NOMO-1 (cell line): ENCODE data around the gene STING1.

ENCODE experiments used
- DNase-seq, 2 experiments: peaks; one replicate each; lab custom pipeline; 2025; ENCODE audit not compliant: unreplicated experiment in 2 of 2; lab: John Stamatoyannopoulos, UW

Gene STING1

GRCh38 chr5:139468421-139468931 is 14.1 kb downstream of the STING1 start:
- DNase-seq = peak; percentile 72 to 73

- DNase-seq = no peak
Measured at GRCh38 chr5:139462586-139463276, 19.8 kb downstream of the STING1 start, which contains the start of gene ECSCR. Gene ECSCR (minus strand): TSS chr5:139462743. CDS start chr5:139462670, 73 bp downstream.

DNA sequence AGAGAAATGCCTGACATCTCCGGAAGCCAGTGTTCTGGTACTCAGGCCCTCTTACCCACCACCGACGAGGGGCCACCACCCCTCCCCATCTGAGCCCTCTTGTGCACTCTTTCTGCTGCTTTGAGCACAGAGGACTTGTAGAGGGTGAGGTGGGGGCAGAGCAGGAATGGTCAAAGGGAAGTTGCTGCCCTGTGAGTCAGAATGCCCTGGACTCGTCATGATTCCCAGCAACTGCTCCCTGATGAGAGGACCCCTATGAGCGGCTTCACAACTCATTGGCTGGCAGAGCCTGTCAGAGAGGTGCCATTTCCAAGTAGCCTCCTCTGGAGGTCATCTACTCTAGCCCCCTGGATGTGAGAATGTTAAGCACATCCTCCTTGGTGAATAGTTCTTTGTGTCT is 20.9 kb downstream of the STING1 start:
- DNase-seq = no peak

GRCh38 chr5:139461176-139461575 is 21.4 kb downstream of the STING1 start:
- DNase-seq = no peak

- DNase-seq = no peak
Measured at GRCh38 chr5:139460455-139460854, 22.1 kb downstream of the STING1 start.

GRCh38 chr5:139459451-139459934 is 23.1 kb downstream of the STING1 start:
- no peak for DNase-seq

DNA sequence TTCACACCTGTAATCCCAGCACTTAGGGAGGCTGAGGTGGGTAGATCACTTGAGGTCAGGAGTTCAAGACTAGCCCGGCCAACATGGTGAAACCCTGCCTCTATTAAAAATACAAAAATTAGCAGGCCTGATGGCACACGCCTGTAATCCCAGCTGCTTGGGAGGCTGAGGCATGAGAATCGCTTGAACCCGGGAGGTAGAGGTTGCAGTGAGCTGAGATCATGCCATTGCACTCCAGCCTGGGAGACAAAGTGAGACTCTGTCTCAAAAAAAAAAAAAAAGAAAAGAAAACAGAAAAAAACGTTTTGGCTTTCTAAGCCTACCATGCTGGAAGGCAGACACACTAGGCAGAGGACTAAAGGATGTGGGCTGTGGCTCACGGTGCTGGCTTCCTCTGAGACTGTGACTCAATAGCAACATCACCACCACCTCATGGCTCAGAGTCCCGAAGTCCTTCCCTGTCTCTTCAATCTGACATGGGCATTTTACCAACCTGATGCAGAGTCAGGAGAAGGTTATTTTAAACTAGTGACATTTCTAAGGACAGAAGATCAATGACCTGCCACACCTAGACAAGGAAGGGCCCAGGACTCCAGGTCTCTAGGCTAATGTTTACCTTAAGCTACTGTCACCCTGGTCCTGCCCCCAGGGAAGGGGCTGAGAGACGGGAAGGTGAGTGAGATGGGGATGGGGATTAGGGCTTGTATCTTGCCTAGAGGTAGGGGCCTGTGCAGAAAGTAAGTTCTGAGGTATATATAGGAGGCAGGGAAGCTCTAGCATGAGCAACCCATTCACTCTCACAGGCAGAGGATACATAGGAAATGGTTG is 23.8 kb downstream of the STING1 start:
- DNase-seq = peak; percentile 39 to 64

GRCh38 chr5:139457653-139458306 is 24.8 kb downstream of the STING1 start:
- DNase-seq = no peak

DNA sequence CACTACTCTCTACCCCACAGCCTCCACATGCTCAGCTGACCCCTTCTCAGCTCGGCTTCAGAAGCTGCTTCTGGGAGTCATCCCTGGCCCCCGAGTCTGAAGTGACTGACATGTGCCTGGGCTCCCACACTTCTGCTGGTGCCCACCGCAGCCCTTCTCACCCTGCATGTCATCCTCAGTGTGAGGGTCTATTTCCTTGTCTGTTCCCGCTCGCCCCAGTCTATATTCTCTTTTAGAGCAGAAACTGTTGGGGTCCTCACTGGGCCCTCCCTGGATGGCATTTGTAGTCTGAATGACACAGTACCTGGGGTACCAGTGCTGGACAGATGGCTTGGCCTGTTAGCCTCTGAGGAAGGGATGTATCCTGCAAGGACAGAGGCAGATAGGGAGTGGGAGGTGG is 25.3 kb downstream of the STING1 start:
- no peak for DNase-seq

- DNase-seq = no peak
Measured at GRCh38 chr5:139456776-139457175, 25.8 kb downstream of the STING1 start.

DNA sequence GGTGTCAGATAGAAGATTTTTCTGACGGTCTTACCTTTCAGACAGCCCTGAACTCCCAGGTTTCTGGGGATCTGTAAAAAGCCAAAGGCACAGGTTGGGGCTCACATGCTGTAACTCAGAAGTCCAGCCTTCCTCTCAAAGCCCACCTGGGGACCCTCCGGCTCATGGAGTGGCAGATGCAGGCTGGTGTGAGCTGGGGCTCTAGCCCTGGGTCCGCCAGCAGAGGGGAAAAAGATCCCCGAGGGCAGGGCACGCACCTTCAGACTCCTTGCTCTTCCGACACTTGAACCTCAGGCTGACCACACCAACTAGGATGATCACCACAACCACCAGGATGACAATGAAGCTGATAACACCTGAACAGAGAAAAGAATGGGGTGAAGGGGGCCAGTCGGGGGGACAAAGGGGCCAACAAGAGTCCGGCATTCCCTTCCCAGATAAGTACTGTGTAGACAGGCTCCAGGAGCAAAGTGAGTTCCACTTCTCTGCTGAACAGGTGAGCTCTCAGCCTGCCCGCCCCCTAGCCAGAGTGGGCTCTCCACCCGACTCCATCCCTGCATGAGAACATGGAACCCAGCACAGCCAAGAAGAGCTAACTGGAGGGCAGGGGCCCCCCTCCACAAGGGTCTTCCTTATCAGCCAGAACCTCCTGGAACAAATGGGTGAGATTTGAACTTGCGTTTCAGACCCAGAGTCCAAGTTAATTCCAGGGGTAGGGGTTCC is 27.8 kb downstream of the STING1 start:
- no peak for DNase-seq

DNA sequence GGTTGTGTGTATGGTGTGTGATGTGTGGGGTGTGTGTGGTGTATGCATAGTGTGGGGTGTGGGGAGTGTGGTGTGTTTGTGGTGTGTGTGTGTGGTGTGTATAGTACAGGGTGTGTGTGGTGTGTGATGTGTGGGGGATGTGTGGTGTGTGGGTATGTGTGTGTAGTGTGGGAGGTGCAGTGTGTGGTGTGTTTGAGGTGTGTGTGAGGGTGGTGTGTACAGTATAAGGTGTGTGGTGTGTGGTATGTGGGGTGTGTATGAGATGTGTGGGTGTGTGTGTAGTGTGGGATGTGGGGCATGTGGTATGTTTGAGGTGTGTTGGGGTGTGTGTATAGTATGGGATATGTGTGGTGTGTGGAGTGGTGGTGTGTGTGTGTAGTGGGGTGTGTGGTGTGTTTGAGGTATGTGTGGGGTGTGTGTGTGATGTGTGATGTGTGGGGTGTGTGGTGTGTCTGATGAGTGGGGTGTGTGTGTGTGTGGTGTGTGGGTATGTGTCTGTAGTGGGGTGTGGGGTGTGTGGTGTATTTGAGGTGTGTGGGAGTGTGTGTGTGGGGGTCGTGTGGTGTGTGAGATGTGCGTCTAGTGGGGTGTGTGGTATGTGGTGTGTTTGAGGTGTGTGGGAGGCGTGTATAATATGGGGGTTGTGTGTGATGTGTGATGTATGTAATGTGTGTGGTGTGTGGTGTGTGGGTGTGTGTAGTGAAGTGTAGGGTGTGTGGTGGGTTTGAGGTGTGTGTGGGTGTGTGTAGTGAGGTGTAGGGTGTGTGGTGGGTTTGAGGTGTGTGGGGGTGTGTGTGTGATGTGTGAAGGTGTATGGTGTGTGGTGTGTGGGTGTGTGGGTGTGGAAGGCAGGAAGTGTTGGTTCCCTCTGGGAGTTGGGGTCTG is 28.6 kb downstream of the STING1 start:
- no peak for DNase-seq

DNA sequence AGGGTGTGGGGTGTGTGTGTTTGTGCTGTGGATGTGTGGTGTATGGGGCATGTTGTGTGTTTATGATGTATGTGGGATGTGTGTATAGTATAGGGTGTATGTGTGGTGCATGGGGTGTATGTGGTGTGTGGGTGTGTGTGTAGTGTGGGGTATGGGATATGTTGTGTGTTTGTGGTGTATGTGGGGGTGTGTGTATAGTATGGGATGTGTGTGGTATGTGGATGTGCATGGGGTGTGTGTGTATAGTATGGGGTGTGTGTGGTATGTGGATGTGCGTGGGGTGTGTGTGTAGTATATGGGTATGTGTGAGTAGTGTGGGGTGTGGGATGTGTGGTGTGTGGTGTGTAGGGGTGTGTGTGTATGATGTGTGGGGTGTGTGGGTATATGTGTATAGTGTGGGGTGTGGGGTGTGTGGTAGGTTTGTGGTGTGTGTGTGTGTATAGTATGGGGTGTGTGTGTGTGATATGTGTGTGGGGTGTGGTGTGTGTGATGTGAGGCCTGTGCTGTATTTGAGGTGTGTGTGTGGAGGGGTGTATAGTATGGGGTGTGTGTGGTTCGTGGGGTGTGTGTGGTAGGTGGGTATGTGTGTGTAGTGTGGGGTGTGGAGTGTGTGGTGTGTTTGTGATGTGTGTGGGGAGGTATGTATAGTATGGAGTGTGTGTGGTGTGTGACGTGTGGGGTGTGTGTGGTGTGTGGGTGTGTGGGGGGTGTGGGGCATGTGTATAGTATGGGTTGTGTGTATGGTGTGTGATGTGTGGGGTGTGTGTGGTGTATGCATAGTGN is 30.5 kb downstream of the STING1 start:
- no peak for DNase-seq

GRCh38 chr5:139451176-139451575 is 31.4 kb downstream of the STING1 start:
- no peak for DNase-seq

DNA sequence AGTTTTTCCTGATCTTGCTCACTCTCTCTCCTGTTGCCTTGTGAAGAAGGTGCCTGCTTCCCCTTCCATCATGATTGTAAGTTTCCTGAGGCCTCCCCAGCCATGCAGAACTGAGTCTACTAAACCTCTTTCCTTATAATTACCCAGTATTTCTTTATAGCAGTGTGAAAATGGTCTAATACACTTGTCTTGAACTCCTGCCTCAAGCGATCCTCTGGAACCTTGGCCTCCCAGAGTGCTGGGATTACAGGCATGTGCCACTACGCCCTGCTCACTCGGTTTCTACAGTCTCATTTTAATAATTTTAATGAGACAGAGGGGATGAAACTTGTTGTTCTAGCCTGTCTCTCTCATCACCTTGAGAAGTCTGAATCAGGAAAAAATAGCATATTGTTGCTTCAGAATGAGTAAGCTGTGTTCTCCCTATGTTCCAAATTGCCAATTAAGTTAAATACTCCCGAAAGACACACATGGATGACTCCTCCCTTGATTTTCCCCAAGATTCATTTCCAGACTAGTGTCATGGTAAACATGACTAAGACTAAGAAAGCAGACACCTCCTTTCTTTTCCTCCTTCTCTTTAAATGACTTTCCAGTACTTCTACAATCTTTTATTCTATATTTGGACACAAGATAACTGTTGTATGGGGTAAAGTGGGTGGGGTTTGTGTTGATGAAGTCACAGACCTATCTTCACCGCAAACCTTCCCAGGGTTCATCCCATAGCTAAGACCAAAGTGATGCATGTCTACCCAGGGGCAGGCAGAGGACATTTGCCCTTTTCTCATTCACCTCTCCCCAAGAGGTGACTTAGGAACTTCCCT is 35.4 kb downstream of the STING1 start:
- no peak for DNase-seq

DNA sequence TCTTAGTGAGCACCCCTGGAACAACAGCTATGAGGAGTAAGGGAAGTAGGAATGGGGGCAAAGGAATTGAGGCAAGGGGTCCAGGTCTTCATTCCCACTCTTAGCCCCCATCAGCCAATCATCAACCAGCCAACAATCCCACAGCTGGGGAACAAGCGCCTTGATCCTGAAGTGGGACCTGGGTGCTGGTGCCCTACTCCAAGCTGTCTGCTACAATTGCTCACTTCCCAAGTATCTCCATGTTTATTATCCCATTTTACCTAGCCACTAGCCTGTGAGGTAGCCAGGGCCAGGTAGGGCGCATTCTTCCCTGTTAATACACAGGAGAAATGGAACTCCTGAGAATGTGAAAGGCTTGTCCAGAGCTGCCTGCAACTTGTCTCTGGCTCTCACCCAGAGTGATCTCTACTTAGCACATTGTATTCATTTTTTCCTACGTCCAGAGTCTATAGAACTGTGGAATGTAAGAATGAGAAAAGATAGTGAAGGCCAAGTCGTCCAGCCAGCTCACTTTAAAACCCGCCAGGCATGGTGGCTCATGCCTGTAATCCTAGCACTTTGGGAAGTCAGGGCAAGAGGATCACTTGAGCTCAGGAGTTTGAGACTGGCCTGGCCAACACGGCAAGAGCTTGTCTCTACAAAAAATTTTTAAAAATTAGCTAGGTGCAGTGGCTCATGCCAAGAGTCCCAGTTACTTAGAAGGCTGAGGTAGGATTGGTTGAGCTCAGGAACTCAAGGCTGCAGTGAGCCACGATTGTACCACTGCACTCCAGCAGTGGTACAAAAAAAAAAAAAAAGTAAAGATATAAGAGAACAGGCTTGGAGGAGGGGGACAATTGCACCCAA is 37.0 kb downstream of the STING1 start:
- DNase-seq = no peak

- DNase-seq = no peak
Measured at GRCh38 chr5:139443831-139444453, 38.6 kb downstream of the STING1 start.
